CD4-positive, alpha-beta T cell (primary cell): Measurements from ENCODE around the gene CRYZ. TPM values are rescaled to one million over a fixed set of nuclear protein-coding genes. Genes with fewer than 3 reads are reported as not detected.

Experiments used
- ATAC-seq: fragments of 200-7000 bp; cut with Tn5 transposase; one replicate; pipeline ENCODE4 v1.10.0; 2022; ENCODE audit warnings: mild to moderate bottlenecking; ENCODE audit not compliant: poor library complexity
- CTCF ChIA-PET: fragments of 350-600 bp; sonication (Branson Sonifier 250); formaldehyde crosslinking; loops from one replicate; lab custom pipeline; 2021; ENCODE audit warnings: antibody characterized with exemption, inconsistent platforms; lab: Charles Lee
- POLR2A ChIA-PET: fragments of 350-600 bp; sonication (Branson Sonifier 250); formaldehyde crosslinking; loops from one replicate; lab custom pipeline; 2021; ENCODE audit warnings: antibody characterized with exemption, inconsistent platforms; lab: Charles Lee
- DNase-seq, 14 experiments: peaks; one replicate each; pipeline ENCODE4 v3.0.0-alpha.2; 2013 to 2020; ENCODE audit warnings: mixed read lengths in 2 of 14
- H3K27ac ChIP-seq, 2 donors: one replicate each; pipeline versions ENCODE4 v1.5.1 to v1.7.0; 2013; ENCODE audit warnings: low read length in 2 of 2, low read depth in 1 of 2, mild to moderate bottlenecking in 1 of 2
- H3K27me3 ChIP-seq, 2 experiments: 1 replicate in 1 of 2; 2 replicates in 1 of 2; pipeline versions ENCODE4 v1.6.1 to v1.7.0; 2013; ENCODE audit warnings: low read length in 2 of 2, control low read depth in 1 of 2, mild to moderate bottlenecking in 1 of 2, moderate library complexity in 1 of 2; ENCODE audit not compliant: insufficient read depth in 2 of 2, control insufficient read depth in 1 of 2
- H3K36me3 ChIP-seq: one replicate; pipeline ENCODE4 v1.6.1; 2013; ENCODE audit warnings: low read length, control low read depth; ENCODE audit not compliant: insufficient read depth
- H3K4me1 ChIP-seq: one replicate; pipeline ENCODE4 v1.6.1; 2013; ENCODE audit warnings: low read length, control low read depth; ENCODE audit not compliant: insufficient read depth
- H3K4me3 ChIP-seq: one replicate; pipeline ENCODE4 v1.5.1; 2013; ENCODE audit warnings: mild to moderate bottlenecking, low read length, moderate library complexity
- H3K9me3 ChIP-seq, 2 experiments: 1 replicate in 1 of 2; 2 replicates in 1 of 2; pipeline versions ENCODE4 v1.6.1 to v1.7.0; 2013; ENCODE audit warnings: low read length in 2 of 2, mild to moderate bottlenecking in 2 of 2, control low read depth in 1 of 2, moderate library complexity in 1 of 2; ENCODE audit not compliant: control insufficient read depth in 1 of 2, insufficient read depth in 1 of 2
- H3K27ac Mint-ChIP-seq: one replicate; pipeline ENCODE4 v1.8.0; 2020; ENCODE audit warnings: mixed read lengths
- H3K27me3 Mint-ChIP-seq: one replicate; pipeline ENCODE4 v1.8.0; 2021; ENCODE audit warnings: mixed read lengths
- H3K36me3 Mint-ChIP-seq: one replicate; pipeline ENCODE4 v1.8.0; 2021; ENCODE audit warnings: low read depth, mixed read lengths
- H3K4me1 Mint-ChIP-seq: one replicate; pipeline ENCODE4 v1.8.0; 2021; ENCODE audit warnings: low read depth, mixed read lengths
- H3K4me3 Mint-ChIP-seq: one replicate; pipeline ENCODE4 v1.8.0; 2020; ENCODE audit warnings: mild to moderate bottlenecking, mixed read lengths
- H3K9me3 Mint-ChIP-seq: one replicate; pipeline ENCODE4 v1.8.0; 2020; ENCODE audit warnings: mixed read lengths
- intact Hi-C, 2 experiments: fragments of 100-400 bp; cut with DNase I in 1 of 2; cut with micrococcal nuclease in 1 of 2; formaldehyde crosslinking; loops; one replicate each; pipeline versions ENCODE4 v1.15.1 to v1.9.0; 2023 to 2025; cut with DNase I, micrococcal nuclease
- total RNA-seq, 174 experiments: library from RNA in 2 of 174; stranded (reverse) in 2 of 174; gene quantifications; one replicate each; pipeline ENCODE4 v1.2.3 and lab custom pipeline; 2021 to 2026
- TF ChIP-seq, protein P1 (sequence below): fragments of 200-600 bp; IDR thresholded peaks from one replicate; pipeline ENCODE4 v1.8.0; 2022; ENCODE audit warnings: antibody characterized with exemption, mild to moderate bottlenecking

The CRYZ gene
- total RNA-seq, 2 experiments from 2014 or later, result 4.6 to 6.2 TPM

GRCh38 chr1:74679811-74680210, 53.0 kb downstream of the CRYZ start:
- no peak for DNase-seq
- H3K4me3 ChIP-seq, result no peak overlapping the region
- peaks cover 2 to 4% of the 10 kb centered on the region in 2 experiments for H3K27me3 ChIP-seq
- intact Hi-C loops, result no loop called here
- no peak for ATAC-seq
- H3K9me3 ChIP-seq, result no peaks in the 10 kb centered on the region
- no peak overlapping the region for H3K27ac ChIP-seq
- peaks cover 33% of the 10 kb centered on the region for H3K27me3 Mint-ChIP-seq
- no peak overlapping the region for H3K4me3 Mint-ChIP-seq
- no peaks in the 10 kb centered on the region for H3K4me1 ChIP-seq
- CTCF ChIA-PET, result no interaction called here
- no peak overlapping the region for H3K27ac Mint-ChIP-seq
- no peaks in the 10 kb centered on the region for H3K36me3 Mint-ChIP-seq
- H3K4me1 Mint-ChIP-seq, result no peaks in the 10 kb centered on the region
- no peaks in the 10 kb centered on the region for H3K36me3 ChIP-seq
- TF ChIP-seq, protein P1, sequence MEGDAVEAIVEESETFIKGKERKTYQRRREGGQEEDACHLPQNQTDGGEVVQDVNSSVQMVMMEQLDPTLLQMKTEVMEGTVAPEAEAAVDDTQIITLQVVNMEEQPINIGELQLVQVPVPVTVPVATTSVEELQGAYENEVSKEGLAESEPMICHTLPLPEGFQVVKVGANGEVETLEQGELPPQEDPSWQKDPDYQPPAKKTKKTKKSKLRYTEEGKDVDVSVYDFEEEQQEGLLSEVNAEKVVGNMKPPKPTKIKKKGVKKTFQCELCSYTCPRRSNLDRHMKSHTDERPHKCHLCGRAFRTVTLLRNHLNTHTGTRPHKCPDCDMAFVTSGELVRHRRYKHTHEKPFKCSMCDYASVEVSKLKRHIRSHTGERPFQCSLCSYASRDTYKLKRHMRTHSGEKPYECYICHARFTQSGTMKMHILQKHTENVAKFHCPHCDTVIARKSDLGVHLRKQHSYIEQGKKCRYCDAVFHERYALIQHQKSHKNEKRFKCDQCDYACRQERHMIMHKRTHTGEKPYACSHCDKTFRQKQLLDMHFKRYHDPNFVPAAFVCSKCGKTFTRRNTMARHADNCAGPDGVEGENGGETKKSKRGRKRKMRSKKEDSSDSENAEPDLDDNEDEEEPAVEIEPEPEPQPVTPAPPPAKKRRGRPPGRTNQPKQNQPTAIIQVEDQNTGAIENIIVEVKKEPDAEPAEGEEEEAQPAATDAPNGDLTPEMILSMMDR, result no peak
- H3K9me3 Mint-ChIP-seq, result no peaks in the 10 kb centered on the region
- POLR2A ChIA-PET, result no interaction called here

DNA sequence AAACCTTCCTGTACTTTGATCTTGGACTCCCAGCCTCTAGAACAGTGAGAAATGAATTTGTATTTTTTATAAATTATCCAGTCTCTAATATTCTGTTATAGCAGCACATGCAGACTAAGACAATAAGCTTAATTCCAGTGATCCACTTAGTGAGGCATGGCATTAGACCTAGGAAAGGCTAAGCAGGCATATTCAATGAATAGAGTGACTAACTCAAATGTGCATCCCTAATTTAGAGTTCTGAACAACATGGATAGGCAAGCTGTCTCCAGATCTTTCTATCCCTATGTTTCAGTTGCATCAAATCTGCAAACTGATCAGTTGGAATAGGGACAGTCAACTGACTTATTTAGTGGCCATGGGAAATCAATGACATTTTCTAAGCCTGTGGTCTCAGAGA, 54.9 kb downstream of the CRYZ start:
- H3K36me3 ChIP-seq, result no peaks in the 10 kb centered on the region
- no peaks in the 10 kb centered on the region for H3K4me1 Mint-ChIP-seq
- H3K27me3 ChIP-seq, result peaks cover 13 to 20% of the 10 kb centered on the region in 2 experiments
- no peak overlapping the region for H3K27ac ChIP-seq
- H3K9me3 Mint-ChIP-seq, result no peaks in the 10 kb centered on the region
- no peak overlapping the region for H3K27ac Mint-ChIP-seq
- DNase-seq, result no peak
- no peak overlapping the region for H3K4me3 Mint-ChIP-seq
- POLR2A ChIA-PET, result no interaction called here
- intact Hi-C loops, result no loop called here
- no peaks in the 10 kb centered on the region for H3K9me3 ChIP-seq
- CTCF ChIA-PET, result no interaction called here
- H3K4me3 ChIP-seq, result no peak overlapping the region
- peaks cover 47% of the 10 kb centered on the region for H3K27me3 Mint-ChIP-seq
- H3K36me3 Mint-ChIP-seq, result no peaks in the 10 kb centered on the region
- no peak for ATAC-seq
- peaks cover 4% of the 10 kb centered on the region for H3K4me1 ChIP-seq
- TF ChIP-seq, protein P1, result no peak

- intact Hi-C loops, result no loop called here
- TF ChIP-seq, protein P1, result no peak
- DNase-seq, result no peak
- Histone ChIP-seq H3K4me1 (peaks cover 4% of the 10 kb centered on the region), H3K4me3 (no peak overlapping the region), H3K9me3 (peaks cover 0 to 5% of the 10 kb centered on the region in 2 experiments), H3K27ac (no peak overlapping the region), H3K27me3 (peaks cover 13 to 20% of the 10 kb centered on the region in 2 experiments), H3K36me3 (no peaks in the 10 kb centered on the region)
- CTCF ChIA-PET, result no interaction called here
- Mint-ChIP-seq H3K4me3 (no peak overlapping the region), H3K9me3 (no peaks in the 10 kb centered on the region), H3K27ac (no peak overlapping the region), H3K4me1 (no peaks in the 10 kb centered on the region), H3K27me3 (peaks cover 50% of the 10 kb centered on the region), H3K36me3 (no peaks in the 10 kb centered on the region)
- no peak for ATAC-seq
- POLR2A ChIA-PET, result no interaction called here
Measured at GRCh38 chr1:74674278-74675048, 58.4 kb downstream of the CRYZ start.
